Neuronal stem cell (in vitro differentiated cells): Measurements from ENCODE around the gene STIP1.
A peak's percentile ranks its signal among the peaks of the same experiment; 100 is the strongest.

Source experiments
- DNase-seq: peaks from one replicate; pipeline ENCODE4 v3.0.0-alpha.2; 2013; ENCODE audit warnings: low spot score
- H2AFZ ChIP-seq: one replicate; pipeline ENCODE4 v1.6.1; 2013; ENCODE audit warnings: mild to moderate bottlenecking, low read length, inconsistent platforms
- H2AK5ac ChIP-seq: 2 replicates; pipeline ENCODE4 v1.6.1; 2013; ENCODE audit warnings: low read depth, mild to moderate bottlenecking, inconsistent platforms, low read length, moderate library complexity, mixed read lengths
- H2BK120ac ChIP-seq: 2 replicates; pipeline ENCODE4 v1.6.1; 2013; ENCODE audit warnings: low read depth, mild to moderate bottlenecking, inconsistent platforms, low read length, moderate library complexity, mixed read lengths
- H2BK12ac ChIP-seq: one replicate; pipeline ENCODE4 v1.6.1; 2013; ENCODE audit warnings: low read length, inconsistent platforms
- H2BK15ac ChIP-seq: 2 replicates; pipeline ENCODE4 v1.6.1; 2013; ENCODE audit warnings: mild to moderate bottlenecking, low read length, inconsistent platforms, mixed read lengths
- H2BK5ac ChIP-seq: one replicate; pipeline ENCODE4 v1.6.1; 2013; ENCODE audit warnings: inconsistent platforms, mild to moderate bottlenecking, low read length, moderate library complexity
- H3K14ac ChIP-seq: one replicate; pipeline ENCODE4 v1.6.1; 2013; ENCODE audit warnings: low read length, inconsistent platforms
- H3K18ac ChIP-seq: 2 replicates; pipeline ENCODE4 v1.6.1; 2013; ENCODE audit warnings: low read length, inconsistent platforms
- H3K23ac ChIP-seq: 2 replicates; pipeline ENCODE4 v1.6.1; 2013; ENCODE audit warnings: low read depth, mild to moderate bottlenecking, mixed read lengths, low read length, inconsistent platforms; ENCODE audit not compliant: poor library complexity
- H3K27ac ChIP-seq: replicated peaks from 3 replicates; pipeline ENCODE4 v1.5.1; 2013; ENCODE audit warnings: low read length, inconsistent platforms
- H3K27me3 ChIP-seq, 3 experiments: 2 replicates each; pipeline ENCODE4 v1.6.1; 2013; ENCODE audit warnings: low read length in 3 of 3, mild to moderate bottlenecking in 2 of 3, inconsistent platforms in 1 of 3, low read depth in 1 of 3, mixed read lengths in 1 of 3, moderate library complexity in 1 of 3; ENCODE audit not compliant: control insufficient read depth in 3 of 3, insufficient read depth in 3 of 3
- H3K36me3 ChIP-seq, 2 donors: replicated peaks in 1 of 2; 2 replicates each; pipeline ENCODE4 v1.6.1; 2013; ENCODE audit warnings: low read length in 2 of 2; ENCODE audit not compliant: control insufficient read depth in 2 of 2, insufficient read depth in 2 of 2
- H3K4ac ChIP-seq: 2 replicates; pipeline ENCODE4 v1.6.1; 2013; ENCODE audit warnings: inconsistent platforms, mild to moderate bottlenecking, low read length, moderate library complexity
- H3K4me1 ChIP-seq, 2 donors: 1 replicate in 1 of 2; 2 replicates in 1 of 2; pipeline ENCODE4 v1.6.1; 2013; ENCODE audit warnings: low read length in 2 of 2, low read depth in 1 of 2; ENCODE audit not compliant: control insufficient read depth in 2 of 2, insufficient read depth in 1 of 2
- H3K4me2 ChIP-seq: one replicate; pipeline ENCODE4 v1.6.1; 2013; ENCODE audit warnings: mild to moderate bottlenecking, low read length, inconsistent platforms; ENCODE audit not compliant: insufficient read depth, poor library complexity, severe bottlenecking
- H3K4me3 ChIP-seq, 2 donors: 2 replicates each; pipeline ENCODE4 v1.5.1; 2013; ENCODE audit warnings: low read length in 2 of 2, mild to moderate bottlenecking in 2 of 2, inconsistent platforms in 1 of 2, moderate library complexity in 1 of 2
- H3K79me1 ChIP-seq: one replicate; pipeline ENCODE4 v1.6.1; 2013; ENCODE audit warnings: low read depth, mild to moderate bottlenecking, inconsistent platforms, low read length, moderate library complexity
- H3K9ac ChIP-seq: one replicate; pipeline ENCODE4 v1.6.1; 2013; ENCODE audit warnings: mild to moderate bottlenecking, low read depth, low read length, inconsistent platforms; ENCODE audit not compliant: poor library complexity
- H3K9me3 ChIP-seq, 2 donors: replicated peaks in 1 of 2; 2 replicates each; pipeline versions ENCODE3 to v1.6.1; 2013; ENCODE audit warnings: low read length in 2 of 2, mild to moderate bottlenecking in 2 of 2, inconsistent platforms in 1 of 2, low read depth in 1 of 2, mixed read lengths in 1 of 2, moderate library complexity in 1 of 2; ENCODE audit not compliant: control insufficient read depth in 2 of 2, insufficient read depth in 1 of 2
- H4K8ac ChIP-seq: one replicate; pipeline ENCODE4 v1.6.1; 2013; ENCODE audit warnings: low read depth, mild to moderate bottlenecking, inconsistent platforms, low read length, moderate library complexity
- H4K91ac ChIP-seq: one replicate; pipeline ENCODE4 v1.6.1; 2013; ENCODE audit warnings: low read length, low read depth, mild to moderate bottlenecking, inconsistent platforms; ENCODE audit not compliant: poor library complexity
- WGBS, 2 donors: extraction: QIAGEN DNeasy Blood & Tissue Kit; methylation state at CpG; one replicate each; pipeline ENCODE4 v1.1.7; 2013; ENCODE audit warnings: missing lambda C conversion rate in 2 of 2, mixed read lengths in 1 of 2; ENCODE audit not compliant: insufficient read length in 2 of 2, insufficient replicate concordance in 1 of 2; ENCODE audit errors: extremely low coverage in 2 of 2; 5-methylcytosine and 5-hydroxymethylcytosine counted together

Gene STIP1

DNA sequence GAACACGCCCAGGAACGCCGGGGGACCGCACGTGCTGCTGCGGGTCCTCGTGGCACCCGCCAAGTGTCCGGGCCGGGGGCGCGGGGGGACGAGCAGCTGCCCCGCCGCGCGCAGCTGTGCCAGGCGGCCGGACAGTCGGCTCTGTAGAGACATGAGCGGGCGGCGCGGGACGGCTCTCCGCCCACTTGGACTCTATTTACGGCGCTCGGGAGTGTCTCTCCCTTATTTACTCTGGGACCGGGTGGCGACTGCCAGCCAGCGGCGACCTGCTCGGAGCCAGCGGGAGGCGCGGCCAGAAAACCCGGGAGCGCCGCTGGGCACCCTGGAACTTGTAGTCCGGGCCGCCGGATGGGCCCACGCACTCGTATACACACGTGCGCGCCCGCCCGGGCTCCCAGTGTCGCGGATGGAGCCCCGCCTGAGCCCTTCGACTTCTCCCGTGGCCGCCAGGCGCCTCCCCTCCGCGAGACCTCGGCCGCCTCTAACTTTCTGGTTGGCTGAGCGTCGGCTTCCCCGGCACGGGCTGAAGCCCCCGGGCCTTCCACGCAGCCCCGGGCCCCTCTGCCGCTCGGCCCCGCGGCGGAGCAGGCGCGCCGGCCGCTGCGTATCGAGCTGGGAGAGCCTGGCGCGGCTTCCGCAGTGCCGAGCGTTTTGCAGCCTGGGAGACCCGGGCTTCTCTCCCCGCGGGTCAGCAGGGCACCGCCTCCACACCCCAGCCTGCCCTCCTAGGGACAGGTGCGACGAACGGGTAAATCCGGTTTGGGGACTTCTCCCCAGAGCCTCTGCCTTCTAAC, 19.9 kb upstream of the STIP1 start, which contains the start of gene MACROD1:
MACROD1 (minus strand) TSS at position 272 of the 794 bp plus-strand sequence; CDS start at position 153, 119 bp downstream.
- Histone ChIP-seq H3K23ac (peak within 1 kb of the TSS; percentile 44), H3K27ac (no peak within 1 kb of the TSS), H2BK15ac (peak within 1 kb of the TSS; percentile 86), H2AFZ (peak within 1 kb of the TSS; percentile 100), H3K79me1 (peaks cover 2% of the 10 kb centered on the region), H4K91ac (peak within 1 kb of the TSS; percentile 62), H3K9me3 (no peaks in the 10 kb centered on the region), H4K8ac (no peak within 1 kb of the TSS), H3K4me3 (peak within 1 kb of the TSS; percentile 85), H3K4me2 (peak within 1 kb of the TSS; percentile 85), H3K9ac (peak within 1 kb of the TSS; percentile 87), H2BK12ac (peak within 1 kb of the TSS; percentile 6), H3K4me1 (peaks cover 8 to 12% of the 10 kb centered on the region in 2 donors), H2AK5ac (peak within 1 kb of the TSS; percentile 79), H3K27me3 (no peaks in the 10 kb centered on the region), H3K36me3 (no peaks in the 10 kb centered on the region), H2BK5ac (peak within 1 kb of the TSS; percentile 69), H3K14ac (peak within 1 kb of the TSS; percentile 90), H3K18ac (peak within 1 kb of the TSS; percentile 98), H2BK120ac (no peak within 1 kb of the TSS), H3K4ac (peak within 1 kb of the TSS; percentile 24)
- DNase-seq, result peak; percentile 68
- no CpG with 5 or more reads among the region's 92 CpGs for WGBS, 2 donors

DNA sequence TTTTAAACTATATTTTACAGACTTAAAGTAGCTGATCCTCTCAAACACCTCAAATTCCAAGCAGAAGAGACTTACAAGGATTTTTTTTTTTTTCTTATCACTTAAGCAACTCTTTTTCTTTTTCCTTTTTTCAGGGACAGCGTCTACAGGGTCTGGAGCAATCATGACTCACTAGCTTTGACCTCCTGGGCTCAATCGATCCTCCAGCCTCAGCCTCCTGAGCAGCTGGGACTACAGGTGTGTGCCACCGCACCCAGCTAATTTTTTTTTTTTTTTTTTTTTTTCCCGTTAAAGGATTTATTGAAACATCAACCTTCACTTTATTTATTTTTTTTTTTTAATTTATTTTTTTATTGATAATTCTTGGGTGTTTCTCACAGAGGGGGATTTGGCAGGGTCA, 15.6 kb upstream of the STIP1 start:
- no peak overlapping the region for H3K14ac ChIP-seq
- no CpG with 5 or more reads among the region's 4 CpGs for WGBS, 2 donors
- no peak overlapping the region for H4K8ac ChIP-seq
- no peak overlapping the region for H2AK5ac ChIP-seq
- no peak overlapping the region for H2BK120ac ChIP-seq
- no peak overlapping the region for H2BK12ac ChIP-seq
- no peak overlapping the region for H4K91ac ChIP-seq
- no peak overlapping the region for H2BK5ac ChIP-seq
- no peak overlapping the region for H3K4me3 ChIP-seq
- no peak overlapping the region for H3K18ac ChIP-seq
- peaks cover 1 to 4% of the 10 kb centered on the region in 2 donors for H3K4me1 ChIP-seq
- no peak overlapping the region for H3K23ac ChIP-seq
- peaks cover 4 to 6% of the 10 kb centered on the region in 2 donors for H3K9me3 ChIP-seq
- H3K4ac ChIP-seq, result no peak overlapping the region
- no peak overlapping the region for H3K27ac ChIP-seq
- no peaks in the 10 kb centered on the region for H3K36me3 ChIP-seq
- no peak overlapping the region for H3K9ac ChIP-seq
- H3K27me3 ChIP-seq, result no peaks in the 10 kb centered on the region
- DNase-seq, result no peak
- no peak overlapping the region for H3K4me2 ChIP-seq
- no peaks in the 10 kb centered on the region for H3K79me1 ChIP-seq
- H2BK15ac ChIP-seq, result no peak overlapping the region
- H2AFZ ChIP-seq, result no peak overlapping the region

DNA sequence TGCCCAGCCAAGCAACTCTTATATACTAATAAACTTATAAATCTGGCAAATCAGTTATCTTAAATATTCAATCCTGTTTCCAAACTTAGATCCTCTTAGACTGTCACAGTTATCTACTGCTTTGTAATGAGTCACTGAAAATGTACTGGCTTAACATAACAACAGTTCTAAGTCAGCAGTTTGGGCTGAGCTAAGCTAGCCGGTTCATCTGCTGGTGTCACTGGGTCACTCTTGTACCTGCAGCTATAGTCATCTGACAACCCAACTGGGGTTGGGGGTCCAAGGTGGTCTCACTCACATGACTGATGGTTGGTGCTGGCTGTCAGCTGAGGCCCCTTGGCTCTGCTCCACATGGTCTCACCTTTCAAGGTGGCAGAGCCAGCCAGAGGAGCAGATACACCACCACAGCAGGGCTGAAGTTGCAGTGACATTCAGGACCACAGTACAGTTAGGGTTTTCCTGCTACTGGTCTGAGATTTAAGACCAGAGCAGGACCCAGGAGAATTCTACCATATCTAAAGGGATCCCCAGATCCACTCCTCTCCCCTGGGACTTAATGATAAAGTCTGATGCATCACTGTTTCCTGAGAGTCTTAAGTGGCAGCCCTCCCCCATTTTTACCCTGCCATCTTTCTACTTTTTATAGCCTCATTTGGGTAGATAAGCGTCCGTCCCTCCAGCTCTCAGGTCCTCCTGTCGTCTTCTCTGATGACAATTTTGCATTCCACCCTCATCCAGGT, 12.2 kb upstream of the STIP1 start:
- no peak overlapping the region for H2BK12ac ChIP-seq
- no peak overlapping the region for H3K4me2 ChIP-seq
- H3K14ac ChIP-seq, result no peak overlapping the region
- H3K36me3 ChIP-seq, result no peaks in the 10 kb centered on the region
- no peak overlapping the region for H2AFZ ChIP-seq
- H2BK15ac ChIP-seq, result no peak overlapping the region
- H3K4me3 ChIP-seq, result peak overlapping the region in 1 of 2 donors; percentile 5
- no peak overlapping the region for H3K9ac ChIP-seq
- no peak overlapping the region for H3K27ac ChIP-seq
- H3K9me3 ChIP-seq, result peaks cover 4 to 6% of the 10 kb centered on the region in 2 donors
- no peak overlapping the region for H3K23ac ChIP-seq
- H2BK120ac ChIP-seq, result no peak overlapping the region
- no peak overlapping the region for H3K4ac ChIP-seq
- no peaks in the 10 kb centered on the region for H3K79me1 ChIP-seq
- no peak overlapping the region for H4K8ac ChIP-seq
- no peak for DNase-seq
- H3K27me3 ChIP-seq, result no peaks in the 10 kb centered on the region
- no peak overlapping the region for H3K18ac ChIP-seq
- no peak overlapping the region for H4K91ac ChIP-seq
- no peaks in the 10 kb centered on the region for H3K4me1 ChIP-seq
- no CpG with 5 or more reads among the region's 4 CpGs for WGBS, 2 donors
- H2AK5ac ChIP-seq, result no peak overlapping the region
- H2BK5ac ChIP-seq, result no peak overlapping the region

DNA sequence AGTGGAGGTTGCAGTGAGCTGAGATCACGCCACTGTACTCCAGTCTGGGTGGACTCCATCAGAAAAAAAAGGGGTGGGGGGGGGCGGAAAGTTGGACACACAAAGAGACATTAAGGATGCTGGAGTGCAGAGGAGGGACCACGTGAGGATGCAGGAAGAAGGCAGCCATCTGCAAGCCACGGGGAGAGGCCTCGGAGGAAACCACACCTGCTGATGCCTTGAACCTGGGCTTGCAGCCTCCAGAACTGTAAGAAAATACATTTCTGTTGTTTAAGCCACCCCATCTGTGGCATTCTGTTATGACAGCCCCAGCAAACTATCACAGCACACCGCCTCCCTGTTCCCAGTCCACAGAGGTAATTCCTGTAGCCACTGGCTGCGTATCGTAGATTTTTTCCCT, 9.2 kb upstream of the STIP1 start:
- Histone ChIP-seq H3K18ac (no peak overlapping the region), H3K4me2 (no peak overlapping the region), H3K27ac (no peak overlapping the region), H2BK15ac (no peak overlapping the region), H2BK120ac (no peak overlapping the region), H2AK5ac (no peak overlapping the region), H4K8ac (no peak overlapping the region), H3K36me3 (no peaks in the 10 kb centered on the region), H3K4me1 (peaks cover 5 to 9% of the 10 kb centered on the region in 2 donors), H3K4ac (no peak overlapping the region), H2BK5ac (no peak overlapping the region), H3K9me3 (peaks cover 4 to 6% of the 10 kb centered on the region in 2 donors), H2BK12ac (no peak overlapping the region), H3K23ac (no peak overlapping the region), H3K4me3 (no peak overlapping the region), H2AFZ (no peak overlapping the region), H3K14ac (no peak overlapping the region), H3K9ac (no peak overlapping the region), H4K91ac (no peak overlapping the region), H3K27me3 (no peaks in the 10 kb centered on the region), H3K79me1 (no peaks in the 10 kb centered on the region)
- DNase-seq, result no peak
- no CpG with 5 or more reads among the region's 8 CpGs for WGBS, 2 donors
